Cerebellar cortex (tissue), 1 donor: ENCODE measurements around the gene PRDX4.
A peak's percentile ranks its signal among the peaks of the same experiment; 100 is the strongest.
"Not testable (repeated sequence)": the region's sequence is repeated elsewhere in the genome, so short reads cannot be mapped to it uniquely, and the experiment has no call there.

Source experiments
- DNase-seq: peaks from one replicate; pipeline ENCODE4 v3.0.0-alpha.2; 2015; ENCODE audit warnings: low spot score

PRDX4 gene

DNA sequence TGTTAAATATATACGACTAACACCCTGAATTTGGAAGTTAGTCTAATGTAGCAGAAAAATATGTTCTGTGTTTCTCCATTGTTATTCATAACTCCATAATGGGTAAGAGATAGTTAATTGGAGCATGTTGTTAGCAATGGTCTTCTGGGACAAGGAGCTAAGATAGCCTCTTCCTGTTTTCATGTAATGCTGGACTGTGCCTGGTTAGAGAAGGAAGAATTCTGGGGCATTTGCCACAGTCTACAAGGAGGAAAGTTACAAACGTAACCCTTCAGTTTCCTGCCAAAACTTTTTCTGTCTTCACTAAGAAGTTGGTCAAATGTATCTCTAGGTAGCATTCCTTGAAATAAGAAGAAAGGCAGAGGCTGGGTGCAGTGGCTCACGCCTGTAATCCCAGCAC, 5.8 kb downstream of the PRDX4 start:
- DNase-seq, result no peak

- not testable (repeated sequence) for DNase-seq
Measured at GRCh38 chrX:23676486-23676885, 9.2 kb downstream of the PRDX4 start.

GRCh38 chrX:23692166-23692565, 24.9 kb downstream of the PRDX4 start:
- no peak for DNase-seq

DNA sequence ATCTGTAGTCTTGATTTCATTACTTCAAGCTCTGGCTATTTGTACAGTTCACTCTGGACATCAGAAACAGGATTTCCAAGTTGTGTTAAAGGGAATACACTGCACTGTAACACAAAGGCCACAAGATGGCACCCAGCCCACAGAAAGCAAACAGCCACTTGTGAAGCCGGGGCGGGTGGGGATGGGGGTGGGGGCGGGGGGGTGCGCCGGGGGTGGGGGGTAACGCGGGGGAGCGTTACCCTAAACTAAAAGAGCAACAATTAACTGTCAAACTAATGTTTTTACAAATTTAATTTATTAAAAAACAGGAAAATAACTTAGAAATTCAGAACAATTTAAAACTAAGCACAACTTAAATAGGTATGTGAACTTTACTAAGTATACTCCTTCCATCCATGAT, 27.3 kb downstream of the PRDX4 start:
- DNase-seq, result peak; percentile 51

DNA sequence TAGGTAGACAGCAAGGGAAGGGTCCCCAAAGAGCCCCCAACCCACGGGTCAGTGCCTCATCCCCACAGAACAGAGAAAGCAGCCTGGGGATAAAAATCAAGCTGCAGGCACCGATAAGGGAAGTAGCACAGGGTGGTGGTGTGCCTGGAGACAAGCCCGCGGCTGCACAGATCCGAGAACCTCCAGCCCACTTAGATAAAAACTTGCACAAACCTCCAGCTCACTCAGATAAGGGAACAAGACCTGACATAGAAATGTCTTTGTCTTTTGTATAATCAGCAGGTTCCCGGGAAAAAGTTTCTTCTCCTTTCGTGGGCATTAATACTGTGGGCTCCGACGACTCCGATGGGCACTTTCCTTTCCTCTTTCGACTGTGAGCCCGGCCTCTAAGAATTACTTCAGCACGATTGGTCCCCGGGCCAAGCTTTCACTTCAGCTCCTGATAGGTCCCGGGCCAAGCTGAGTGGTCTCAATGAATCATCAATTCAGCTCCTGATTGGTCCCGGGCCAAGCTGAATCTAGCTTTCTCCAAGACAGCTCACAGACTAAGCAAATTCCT, 32.4 kb downstream of the PRDX4 start:
- DNase-seq, result no peak

DNA sequence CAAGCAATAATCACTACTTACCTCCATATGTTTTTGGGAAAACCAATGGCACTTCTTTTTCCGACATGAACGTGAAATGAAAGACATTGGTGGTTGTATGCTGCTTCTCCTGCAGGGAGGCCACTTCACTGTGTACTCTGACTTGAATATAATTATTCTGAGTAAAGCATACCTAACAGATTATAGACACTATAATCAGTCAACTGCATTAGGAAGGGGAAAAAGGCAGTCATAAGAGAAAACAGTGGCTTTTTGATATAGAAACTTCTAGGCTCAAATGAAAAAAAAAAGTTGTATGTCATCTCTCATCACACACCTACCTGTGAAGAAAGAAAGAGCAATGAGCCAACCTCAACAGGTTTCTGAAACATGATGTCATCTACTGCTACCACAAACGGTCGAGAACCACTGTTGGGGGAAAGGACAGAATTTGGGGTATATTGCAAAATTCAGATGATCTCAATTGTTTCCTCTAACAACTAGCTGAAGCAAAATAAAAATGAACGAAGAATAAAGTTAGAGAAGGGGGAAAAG, 37.4 kb downstream of the PRDX4 start:
- no peak for DNase-seq

- no peak for DNase-seq
Measured at GRCh38 chrX:23705235-23705634, 37.9 kb downstream of the PRDX4 start.

DNA sequence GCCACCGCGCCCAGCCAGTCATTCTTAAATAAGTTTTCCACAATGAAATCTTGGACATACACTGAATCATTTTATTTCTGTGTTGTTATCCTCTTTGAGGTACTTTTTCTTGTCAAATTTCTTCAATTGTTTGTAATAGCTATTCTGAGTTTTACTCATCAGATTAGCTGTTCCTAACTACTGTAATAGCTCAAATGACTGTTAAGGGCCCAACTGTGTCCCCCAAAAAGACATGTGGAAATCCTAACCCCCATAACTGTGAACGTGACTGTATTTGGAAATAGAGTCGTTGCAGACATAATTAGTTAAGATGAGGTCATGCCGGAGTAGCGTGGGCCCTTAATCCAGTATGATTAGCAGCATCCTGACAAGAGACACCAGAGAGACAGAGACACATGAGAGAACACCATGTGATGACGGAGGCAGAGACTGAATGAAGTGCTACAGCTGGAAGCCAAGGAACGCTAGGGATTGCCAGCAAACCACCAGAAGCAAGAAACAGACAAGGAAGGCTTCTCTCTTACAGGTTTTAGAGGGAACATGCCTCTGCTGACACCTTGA, 52.9 kb downstream of the PRDX4 start:
- no peak for DNase-seq

- no peak for DNase-seq
Measured at GRCh38 chrX:23726191-23726590, 58.9 kb downstream of the PRDX4 start.

GRCh38 chrX:23727206-23727605, 59.9 kb downstream of the PRDX4 start:
- DNase-seq, result no peak

- no peak for DNase-seq
Measured at GRCh38 chrX:23729214-23729613, 61.9 kb downstream of the PRDX4 start.

- DNase-seq, result no peak
Measured at GRCh38 chrX:23731951-23732350, 64.7 kb downstream of the PRDX4 start.

GRCh38 chrX:23732704-23733103, 65.4 kb downstream of the PRDX4 start:
- DNase-seq, result no peak
